Measurements from ENCODE around the gene LEF1.

Gene LEF1

DNA sequence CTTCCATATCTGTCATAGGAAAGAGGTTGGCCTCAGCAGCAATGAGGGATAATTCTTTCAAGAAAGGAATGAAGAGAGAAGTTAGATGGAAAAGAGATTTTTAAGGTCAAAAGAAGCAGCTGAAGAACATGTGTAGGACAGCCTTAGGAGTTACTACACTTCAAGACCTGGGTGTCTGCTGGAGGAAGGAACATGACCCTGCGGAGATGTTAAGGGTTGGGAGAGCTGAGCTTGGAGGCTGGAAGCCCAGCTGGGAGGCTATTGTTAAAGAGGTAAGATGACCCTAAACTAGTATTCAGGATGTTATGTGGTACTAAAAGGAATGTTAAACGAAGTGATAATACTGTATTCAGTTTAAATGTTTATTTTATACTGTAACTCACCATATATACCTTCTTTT, 164.1 kb downstream of the LEF1 start:
- peak; percentile 37 for DNase-seq
- Histone ChIP-seq H3K79me2 (ENCODE audit: control insufficient read depth, insufficient read depth, low read length) (no peaks in the 10 kb centered on the region), H3K4ac (ENCODE audit: low read depth, low read length) (no peak overlapping the region), H3K56ac (ENCODE audit: low read length) (no peak overlapping the region), H4K8ac (ENCODE audit: low read depth, low read length) (no peak overlapping the region), H3K18ac (ENCODE audit: low read length) (no peak overlapping the region), H3K79me1 (ENCODE audit: low read length) (peaks cover 11% of the 10 kb centered on the region), H3K4me1 (ENCODE audit: control insufficient read depth, low read depth, low read length) (no peaks in the 10 kb centered on the region), H4K5ac (ENCODE audit: low read length) (no peak overlapping the region), H2BK5ac (ENCODE audit: low read length) (no peak overlapping the region), H2AK5ac (ENCODE audit: low read length) (no peak overlapping the region), H2BK15ac (replicated peaks; ENCODE audit: low read depth) (no peak overlapping the region), H3K9ac (ENCODE audit: low read length) (no peak overlapping the region), H3K36me3 (ENCODE audit: control insufficient read depth, insufficient read depth, low read length) (no peaks in the 10 kb centered on the region), H3K27ac (ENCODE audit: low read depth, low read length) (no peak overlapping the region), H3K4me3 (ENCODE audit: low read length) (no peak overlapping the region), H3K27me3 (ENCODE audit: insufficient read depth, low read length, poor library complexity) (no peaks in the 10 kb centered on the region), H3K23ac (ENCODE audit: low read length) (no peak overlapping the region), H3K4me2 (ENCODE audit: low read length) (no peak overlapping the region), H2BK120ac (ENCODE audit: low read depth, low read length) (no peak overlapping the region)
- WGBS (ENCODE audit: extremely low coverage, insufficient coverage, low lambda C conversion rate), result no CpG with 5 or more reads among the region's 2 CpGs

- Histone ChIP-seq H3K79me2 (ENCODE audit: control insufficient read depth, insufficient read depth, low read length) (no peaks in the 10 kb centered on the region), H3K27ac (ENCODE audit: low read depth, low read length) (no peak overlapping the region), H2AK5ac (ENCODE audit: low read length) (no peak overlapping the region), H3K56ac (ENCODE audit: low read length) (no peak overlapping the region), H3K4me2 (ENCODE audit: low read length) (no peak overlapping the region), H3K79me1 (ENCODE audit: low read length) (peaks cover 11% of the 10 kb centered on the region), H3K4ac (ENCODE audit: low read depth, low read length) (no peak overlapping the region), H3K18ac (ENCODE audit: low read length) (no peak overlapping the region), H3K4me3 (ENCODE audit: low read length) (no peak overlapping the region), H3K36me3 (ENCODE audit: control insufficient read depth, insufficient read depth, low read length) (no peaks in the 10 kb centered on the region), H4K8ac (ENCODE audit: low read depth, low read length) (no peak overlapping the region), H2BK15ac (replicated peaks; ENCODE audit: low read depth) (no peak overlapping the region), H3K23ac (ENCODE audit: low read length) (no peak overlapping the region), H3K9ac (ENCODE audit: low read length) (no peak overlapping the region), H2BK5ac (ENCODE audit: low read length) (no peak overlapping the region), H2BK120ac (ENCODE audit: low read depth, low read length) (no peak overlapping the region), H3K4me1 (ENCODE audit: control insufficient read depth, low read depth, low read length) (no peaks in the 10 kb centered on the region), H3K27me3 (ENCODE audit: insufficient read depth, low read length, poor library complexity) (no peaks in the 10 kb centered on the region), H4K5ac (ENCODE audit: low read length) (no peak overlapping the region)
- no CpG with 5 or more reads among the region's 4 CpGs for WGBS (ENCODE audit: extremely low coverage, insufficient coverage, low lambda C conversion rate)
- no peak for DNase-seq
These were observed 164.7 kb downstream of the LEF1 start for GRCh38 chr4:108003982-108004515.

GRCh38 chr4:108001540-108002135, 167.1 kb downstream of the LEF1 start:
- H2BK120ac ChIP-seq (ENCODE audit: low read depth, low read length), result no peak overlapping the region
- no peak overlapping the region for H3K4me3 ChIP-seq (ENCODE audit: low read length)
- peaks cover 15% of the 10 kb centered on the region for H3K79me1 ChIP-seq (ENCODE audit: low read length)
- H3K56ac ChIP-seq (ENCODE audit: low read length), result no peak overlapping the region
- H3K9ac ChIP-seq (ENCODE audit: low read length), result no peak overlapping the region
- no peak overlapping the region for H4K5ac ChIP-seq (ENCODE audit: low read length)
- no peaks in the 10 kb centered on the region for H3K36me3 ChIP-seq (ENCODE audit: control insufficient read depth, insufficient read depth, low read length)
- no peak overlapping the region for H2BK15ac ChIP-seq (replicated peaks; ENCODE audit: low read depth)
- peaks cover 3% of the 10 kb centered on the region for H3K79me2 ChIP-seq (ENCODE audit: control insufficient read depth, insufficient read depth, low read length)
- H2BK5ac ChIP-seq (ENCODE audit: low read length), result no peak overlapping the region
- no peak overlapping the region for H2AK5ac ChIP-seq (ENCODE audit: low read length)
- H4K8ac ChIP-seq (ENCODE audit: low read depth, low read length), result no peak overlapping the region
- H3K23ac ChIP-seq (ENCODE audit: low read length), result no peak overlapping the region
- no CpG with 5 or more reads among the region's 3 CpGs for WGBS (ENCODE audit: extremely low coverage, insufficient coverage, low lambda C conversion rate)
- H3K27ac ChIP-seq (ENCODE audit: low read depth, low read length), result no peak overlapping the region
- H3K27me3 ChIP-seq (ENCODE audit: insufficient read depth, low read length, poor library complexity), result no peaks in the 10 kb centered on the region
- no peak overlapping the region for H3K18ac ChIP-seq (ENCODE audit: low read length)
- no peak for DNase-seq
- no peak overlapping the region for H3K4me2 ChIP-seq (ENCODE audit: low read length)
- H3K4me1 ChIP-seq (ENCODE audit: control insufficient read depth, low read depth, low read length), result no peaks in the 10 kb centered on the region
- no peak overlapping the region for H3K4ac ChIP-seq (ENCODE audit: low read depth, low read length)

DNA sequence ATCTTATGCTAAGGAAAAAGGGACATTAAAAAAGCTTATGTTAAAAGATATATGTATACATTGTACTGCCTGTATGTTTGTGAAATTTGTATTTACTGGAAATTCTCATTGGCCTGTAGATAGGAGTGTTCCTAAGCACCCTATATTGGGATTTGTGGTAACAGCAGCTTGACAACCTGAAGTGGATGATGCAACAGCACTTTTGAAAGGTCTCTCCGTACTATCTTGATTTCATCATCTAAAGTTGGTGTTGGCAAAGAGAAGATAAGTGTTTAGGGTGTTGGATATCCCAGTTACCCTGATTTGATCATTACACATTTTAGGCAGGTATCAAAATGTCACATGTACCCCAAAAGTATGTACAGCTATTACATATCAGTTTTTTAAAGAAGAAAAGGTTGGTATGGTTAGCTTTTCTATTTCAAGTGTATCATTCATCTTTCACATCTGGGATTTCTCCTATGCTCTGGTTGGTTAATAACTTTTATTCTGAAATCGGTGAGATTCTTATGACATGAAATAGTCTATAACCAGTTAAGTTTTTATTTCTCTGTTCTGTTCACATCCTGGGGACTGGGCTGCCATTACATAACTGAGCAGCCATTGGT, 168.7 kb downstream of the LEF1 start:
- H2AK5ac ChIP-seq (ENCODE audit: low read length), result no peak overlapping the region
- no peak for DNase-seq
- H3K27ac ChIP-seq (ENCODE audit: low read depth, low read length), result no peak overlapping the region
- no peak overlapping the region for H4K8ac ChIP-seq (ENCODE audit: low read depth, low read length)
- H3K18ac ChIP-seq (ENCODE audit: low read length), result no peak overlapping the region
- no peak overlapping the region for H2BK120ac ChIP-seq (ENCODE audit: low read depth, low read length)
- no peak overlapping the region for H2BK5ac ChIP-seq (ENCODE audit: low read length)
- peaks cover 14% of the 10 kb centered on the region for H3K79me1 ChIP-seq (ENCODE audit: low read length)
- no peak overlapping the region for H3K4me2 ChIP-seq (ENCODE audit: low read length)
- no peak overlapping the region for H3K56ac ChIP-seq (ENCODE audit: low read length)
- H3K4me1 ChIP-seq (ENCODE audit: control insufficient read depth, low read depth, low read length), result no peaks in the 10 kb centered on the region
- H3K9ac ChIP-seq (ENCODE audit: low read length), result no peak overlapping the region
- H3K4me3 ChIP-seq (ENCODE audit: low read length), result no peak overlapping the region
- WGBS (ENCODE audit: extremely low coverage, insufficient coverage, low lambda C conversion rate), result no CpG with 5 or more reads among the region's 2 CpGs
- H3K4ac ChIP-seq (ENCODE audit: low read depth, low read length), result no peak overlapping the region
- H3K23ac ChIP-seq (ENCODE audit: low read length), result no peak overlapping the region
- H3K27me3 ChIP-seq (ENCODE audit: insufficient read depth, low read length, poor library complexity), result no peaks in the 10 kb centered on the region
- no peak overlapping the region for H4K5ac ChIP-seq (ENCODE audit: low read length)
- no peak overlapping the region for H2BK15ac ChIP-seq (replicated peaks; ENCODE audit: low read depth)
- H3K36me3 ChIP-seq (ENCODE audit: control insufficient read depth, insufficient read depth, low read length), result no peaks in the 10 kb centered on the region
- H3K79me2 ChIP-seq (ENCODE audit: control insufficient read depth, insufficient read depth, low read length), result peaks cover 6% of the 10 kb centered on the region

DNA sequence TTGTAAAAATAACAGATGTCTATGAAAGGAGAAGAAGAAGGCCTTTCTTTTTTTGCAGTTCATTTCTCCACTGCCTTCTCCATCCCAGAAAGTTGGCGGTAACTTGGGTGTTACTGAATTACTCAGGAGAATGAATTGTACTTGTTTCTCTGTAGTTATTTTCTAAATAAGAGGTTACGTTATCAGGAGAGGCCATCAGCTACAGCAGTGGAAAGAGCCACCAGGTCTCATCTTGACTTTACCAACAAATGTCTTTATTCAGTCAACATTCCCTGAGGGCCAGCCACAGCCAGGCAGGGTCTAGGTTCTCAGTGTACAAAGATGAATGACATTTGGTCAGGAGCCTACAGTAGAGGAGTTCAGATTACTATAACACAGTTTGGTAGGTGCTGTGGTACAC, 170.9 kb downstream of the LEF1 start:
- no peak for DNase-seq
- H3K4me3 ChIP-seq (ENCODE audit: low read length), result no peak overlapping the region
- H3K79me2 ChIP-seq (ENCODE audit: control insufficient read depth, insufficient read depth, low read length), result peaks cover 15% of the 10 kb centered on the region
- no peak overlapping the region for H3K18ac ChIP-seq (ENCODE audit: low read length)
- H2AK5ac ChIP-seq (ENCODE audit: low read length), result no peak overlapping the region
- no peak overlapping the region for H3K4me2 ChIP-seq (ENCODE audit: low read length)
- no peak overlapping the region for H3K4ac ChIP-seq (ENCODE audit: low read depth, low read length)
- no peak overlapping the region for H4K8ac ChIP-seq (ENCODE audit: low read depth, low read length)
- H2BK5ac ChIP-seq (ENCODE audit: low read length), result no peak overlapping the region
- WGBS (ENCODE audit: extremely low coverage, insufficient coverage, low lambda C conversion rate), result no CpG with 5 or more reads among the region's 2 CpGs
- no peak overlapping the region for H2BK120ac ChIP-seq (ENCODE audit: low read depth, low read length)
- no peak overlapping the region for H3K9ac ChIP-seq (ENCODE audit: low read length)
- no peak overlapping the region for H2BK15ac ChIP-seq (replicated peaks; ENCODE audit: low read depth)
- no peak overlapping the region for H3K56ac ChIP-seq (ENCODE audit: low read length)
- peaks cover 18% of the 10 kb centered on the region for H3K79me1 ChIP-seq (ENCODE audit: low read length)
- no peaks in the 10 kb centered on the region for H3K4me1 ChIP-seq (ENCODE audit: control insufficient read depth, low read depth, low read length)
- no peak overlapping the region for H3K27ac ChIP-seq (ENCODE audit: low read depth, low read length)
- H3K27me3 ChIP-seq (ENCODE audit: insufficient read depth, low read length, poor library complexity), result no peaks in the 10 kb centered on the region
- no peak overlapping the region for H3K23ac ChIP-seq (ENCODE audit: low read length)
- H3K36me3 ChIP-seq (ENCODE audit: control insufficient read depth, insufficient read depth, low read length), result no peaks in the 10 kb centered on the region
- H4K5ac ChIP-seq (ENCODE audit: low read length), result peak overlapping the region; percentile 66

Data from mesendoderm (in vitro differentiated cells).